Mucosa of descending colon (tissue), 3 donors: Measurements from ENCODE around the gene SDCBP2. TPM values are rescaled to one million over a fixed set of nuclear protein-coding genes. Genes with fewer than 3 reads are reported as not detected.

ENCODE experiments used
- ATAC-seq: fragments of 200-7000 bp; cut with Tn5 transposase; one replicate; pipeline ENCODE4 v1.9.1; 2020; ENCODE audit warnings: mild to moderate bottlenecking, moderate library complexity
- DNase-seq, 3 donors: peaks; one replicate each; pipeline ENCODE4 v3.0.0-alpha.2; 2020
- H3K36me3 ChIP-seq: fragments of 200-600 bp; one replicate; pipeline ENCODE4 v1.8.0; 2021; ENCODE audit warnings: low read depth, mild to moderate bottlenecking
- H3K4me1 ChIP-seq: fragments of 200-600 bp; one replicate; pipeline ENCODE4 v1.8.0; 2021; ENCODE audit warnings: low read depth, mild to moderate bottlenecking
- H3K4me3 ChIP-seq: fragments of 200-600 bp; one replicate; pipeline ENCODE4 v1.8.0; 2021; ENCODE audit warnings: mild to moderate bottlenecking
- H3K9me3 ChIP-seq: fragments of 200-600 bp; one replicate; pipeline ENCODE4 v1.8.0; 2021; ENCODE audit warnings: mild to moderate bottlenecking
- intact Hi-C, 2 donors: fragments of 100-400 bp; cut with DNase I in 1 of 2; cut with micrococcal nuclease in 1 of 2; formaldehyde crosslinking; loops; one replicate each; pipeline versions ENCODE4 v1.11.0 to v1.11.1; 2022; cut with DNase I, micrococcal nuclease
- total RNA-seq, 3 donors: library from RNA; stranded (reverse); fragmentation: NEBNext Ultra II Directional in 2 of 3; extraction: Animal tissue kit (Norgen Biotek cat#: 25700) in 2 of 3; gene quantifications; one replicate each; pipeline versions ENCODE4 v1.2.1 to v1.2.4, GENCODE V29; 2021 to 2023
- TF ChIP-seq, protein P1 (sequence below): fragments of 200-600 bp; IDR thresholded peaks from one replicate; pipeline ENCODE4 v1.8.0; 2022; ENCODE audit warnings: antibody characterized with exemption, mild to moderate bottlenecking
- donor health status: DM: no; HTN: no; CAD: no; lungs with moderate emphysema.
- donor health status: DM: no; HTN: no; CAD: no.
- donor health status: DM: no; HTN: yes; CAD: no.

The SDCBP2 gene
- total RNA-seq, 3 donors from 2014 or later = 165 to 447 (median 320) TPM

DNA sequence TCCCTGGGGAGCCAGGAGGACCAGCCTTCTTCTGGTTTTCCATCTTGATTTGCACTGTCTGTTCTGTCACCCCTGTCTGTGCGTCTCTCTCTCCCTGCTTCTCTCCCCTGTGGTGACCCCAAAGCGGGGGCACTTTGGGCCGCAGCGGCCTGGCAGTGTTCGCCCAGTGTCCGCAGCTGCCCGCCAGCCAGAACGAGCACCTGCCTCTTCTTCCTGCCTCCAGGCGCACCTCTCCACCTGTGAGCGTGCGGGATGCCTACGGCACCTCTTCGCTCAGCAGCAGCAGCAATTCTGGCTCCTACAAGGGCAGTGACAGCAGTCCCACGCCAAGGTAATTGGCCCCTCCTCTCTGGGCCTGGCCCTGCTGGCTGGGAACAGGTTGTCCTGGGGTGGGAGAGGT is 32.0 kb downstream of the SDCBP2 start:
- H3K9me3 ChIP-seq = no peaks in the 10 kb centered on the region
- H3K36me3 ChIP-seq = no peaks in the 10 kb centered on the region
- TF ChIP-seq, protein P1, sequence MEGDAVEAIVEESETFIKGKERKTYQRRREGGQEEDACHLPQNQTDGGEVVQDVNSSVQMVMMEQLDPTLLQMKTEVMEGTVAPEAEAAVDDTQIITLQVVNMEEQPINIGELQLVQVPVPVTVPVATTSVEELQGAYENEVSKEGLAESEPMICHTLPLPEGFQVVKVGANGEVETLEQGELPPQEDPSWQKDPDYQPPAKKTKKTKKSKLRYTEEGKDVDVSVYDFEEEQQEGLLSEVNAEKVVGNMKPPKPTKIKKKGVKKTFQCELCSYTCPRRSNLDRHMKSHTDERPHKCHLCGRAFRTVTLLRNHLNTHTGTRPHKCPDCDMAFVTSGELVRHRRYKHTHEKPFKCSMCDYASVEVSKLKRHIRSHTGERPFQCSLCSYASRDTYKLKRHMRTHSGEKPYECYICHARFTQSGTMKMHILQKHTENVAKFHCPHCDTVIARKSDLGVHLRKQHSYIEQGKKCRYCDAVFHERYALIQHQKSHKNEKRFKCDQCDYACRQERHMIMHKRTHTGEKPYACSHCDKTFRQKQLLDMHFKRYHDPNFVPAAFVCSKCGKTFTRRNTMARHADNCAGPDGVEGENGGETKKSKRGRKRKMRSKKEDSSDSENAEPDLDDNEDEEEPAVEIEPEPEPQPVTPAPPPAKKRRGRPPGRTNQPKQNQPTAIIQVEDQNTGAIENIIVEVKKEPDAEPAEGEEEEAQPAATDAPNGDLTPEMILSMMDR = no peak
- DNase-seq (no peak), ATAC-seq (no peak)
- no peak overlapping the region for H3K4me3 ChIP-seq
- H3K4me1 ChIP-seq = no peaks in the 10 kb centered on the region
- intact Hi-C loops = no loop called here

DNA sequence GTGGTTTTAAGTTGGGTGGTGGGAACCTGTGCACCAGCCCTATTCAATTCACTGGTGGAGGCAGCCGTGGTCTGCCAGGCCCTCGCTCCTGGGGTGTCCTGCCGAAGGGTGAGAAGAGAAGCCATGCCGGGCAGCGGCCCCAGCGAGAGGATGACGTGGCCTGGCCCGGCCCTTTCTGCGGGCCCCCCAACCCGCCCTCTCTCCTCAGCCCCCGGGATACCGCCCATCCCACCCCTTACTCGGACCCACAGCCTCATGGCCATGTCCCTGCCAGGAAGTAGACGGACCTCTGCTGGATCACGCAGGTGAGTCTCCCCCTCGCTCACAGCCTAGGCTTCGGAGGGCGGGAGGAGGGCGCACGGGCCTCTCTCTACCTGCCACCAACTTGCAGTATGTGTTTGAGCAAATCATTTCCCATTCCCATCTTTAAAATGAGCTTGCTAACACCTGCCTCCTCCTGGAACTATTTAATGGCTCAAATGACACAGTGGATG is 32.8 kb downstream of the SDCBP2 start:
- TF ChIP-seq, protein P1 = no peak
- intact Hi-C loops = no loop called here
- DNase-seq (no peak), ATAC-seq (no peak)
- no peaks in the 10 kb centered on the region for H3K4me1 ChIP-seq
- H3K36me3 ChIP-seq = no peaks in the 10 kb centered on the region
- H3K4me3 ChIP-seq = no peak overlapping the region
- no peaks in the 10 kb centered on the region for H3K9me3 ChIP-seq

DNA sequence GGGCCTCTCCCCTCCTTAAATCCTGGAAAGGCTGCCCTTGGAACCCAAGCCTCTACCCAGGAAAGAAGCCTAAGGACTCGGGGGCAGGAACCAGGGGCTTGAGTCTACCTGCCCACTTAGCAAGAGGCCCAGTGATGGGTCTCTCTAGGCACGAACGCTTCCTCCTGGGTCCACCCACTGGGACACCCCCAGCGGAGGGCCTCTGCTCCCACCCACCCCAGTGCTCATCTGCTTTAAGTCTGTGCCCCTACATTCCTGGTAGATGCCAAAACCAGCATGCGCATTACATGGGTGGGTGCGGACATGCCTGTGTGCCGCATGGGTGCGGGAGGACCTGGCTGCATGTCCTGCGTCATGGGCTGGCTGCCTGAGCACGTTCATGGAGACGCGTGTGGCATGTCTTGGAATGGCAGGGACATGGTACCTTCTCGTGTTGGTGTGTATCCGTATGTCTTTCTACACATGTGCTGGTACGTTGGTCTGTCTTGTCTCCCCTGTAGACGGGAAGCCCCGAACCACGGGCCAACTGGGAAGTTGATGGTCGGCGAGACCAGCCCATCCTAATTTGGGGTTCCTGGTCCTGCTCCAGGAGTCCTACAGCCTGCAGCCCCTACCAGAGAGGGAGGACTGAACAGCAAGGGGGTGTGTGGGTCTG is 33.5 kb downstream of the SDCBP2 start:
- intact Hi-C loops = no loop called here
- TF ChIP-seq, protein P1 = no peak
- ATAC-seq (no peak), DNase-seq (no peak)
- Histone ChIP-seq H3K9me3 (no peaks in the 10 kb centered on the region), H3K4me1 (no peaks in the 10 kb centered on the region), H3K4me3 (no peak overlapping the region), H3K36me3 (no peaks in the 10 kb centered on the region)

DNA sequence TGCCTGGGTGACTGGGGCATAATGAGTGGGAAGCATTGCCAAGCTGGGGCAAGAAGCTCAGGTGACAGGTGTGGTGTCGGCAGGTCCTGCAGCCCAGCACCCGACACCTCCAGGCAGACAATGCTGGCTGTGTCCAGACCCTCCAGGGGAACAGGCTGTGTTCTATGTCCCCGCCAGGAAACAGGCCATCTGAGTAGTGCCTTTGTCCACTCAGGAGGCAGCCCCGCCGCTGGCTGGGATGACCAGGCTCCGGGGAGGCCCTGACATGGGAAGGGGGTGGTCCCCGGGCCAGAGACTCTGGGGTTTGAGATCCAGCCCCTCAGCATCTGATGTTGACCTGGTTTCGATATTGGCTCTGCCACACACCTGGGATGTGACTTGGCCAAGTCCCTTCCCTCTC is 34.4 kb downstream of the SDCBP2 start:
- H3K4me3 ChIP-seq = no peak overlapping the region
- no peaks in the 10 kb centered on the region for H3K4me1 ChIP-seq
- DNase-seq = no peak
- TF ChIP-seq, protein P1 = no peak
- H3K36me3 ChIP-seq = no peaks in the 10 kb centered on the region
- no peaks in the 10 kb centered on the region for H3K9me3 ChIP-seq
- intact Hi-C loops = no loop called here
- no peak for ATAC-seq

DNA sequence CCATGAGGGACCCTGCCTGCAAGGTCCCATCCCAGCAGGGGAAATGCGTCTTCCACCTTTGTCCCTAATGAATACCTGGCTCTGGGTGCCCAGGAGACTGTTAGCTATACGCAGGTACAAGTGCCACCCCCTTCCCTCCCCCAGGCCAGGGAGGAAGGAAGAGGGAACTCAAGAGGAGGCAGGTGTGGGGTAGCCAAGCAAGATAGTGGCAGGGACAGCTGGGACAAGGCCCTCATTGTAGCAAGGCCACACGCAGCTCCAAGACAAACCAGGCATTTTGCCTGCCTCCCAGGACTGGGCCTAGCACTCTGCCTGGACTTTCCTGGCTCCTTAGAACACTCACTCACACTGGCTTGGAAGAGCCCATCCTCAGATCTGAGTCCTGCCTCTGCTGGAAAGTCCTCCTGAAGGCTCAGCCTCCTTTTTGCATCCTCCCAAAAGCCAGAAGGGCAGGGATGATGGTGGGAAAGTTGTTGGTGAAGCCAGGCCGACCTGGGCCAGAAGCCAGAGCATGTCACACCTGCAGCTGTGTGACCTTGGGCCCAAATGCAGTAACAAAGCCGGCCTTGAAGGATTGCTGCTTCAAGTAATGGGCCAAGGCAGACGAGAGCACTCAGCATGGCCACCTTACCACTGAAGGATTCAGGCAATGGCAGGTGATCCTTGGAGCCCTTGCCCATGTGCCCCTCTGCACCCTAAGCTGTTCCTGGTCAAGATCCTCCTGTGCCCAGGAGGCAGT is 35.1 kb downstream of the SDCBP2 start:
- H3K4me1 ChIP-seq = no peaks in the 10 kb centered on the region
- ATAC-seq (no peak), DNase-seq (no peak)
- TF ChIP-seq, protein P1 = no peak
- no peak overlapping the region for H3K4me3 ChIP-seq
- intact Hi-C loops = no loop called here
- H3K9me3 ChIP-seq = no peaks in the 10 kb centered on the region
- no peaks in the 10 kb centered on the region for H3K36me3 ChIP-seq
